NT2/D1 (cell line): ENCODE data around the gene BACH1.
"Not testable (repeated sequence)": the region's sequence is repeated elsewhere in the genome, so short reads cannot be mapped to it uniquely, and the experiment has no call there.

ENCODE experiments used
- DNase-seq: peaks from one replicate; pipeline ENCODE4 v3.0.0-alpha.2; 2011; ENCODE audit warnings: low read depth, low spot score
- H3K27me3 ChIP-seq: 2 replicates; pipeline ENCODE4 v1.6.0; 2011; ENCODE audit warnings: mild to moderate bottlenecking; ENCODE audit not compliant: insufficient read length, insufficient read depth
- H3K36me3 ChIP-seq: 2 replicates; pipeline ENCODE4 v1.6.1; 2011; ENCODE audit warnings: mild to moderate bottlenecking, low read length, mixed read lengths; ENCODE audit not compliant: insufficient read depth, insufficient read length
- H3K4me1 ChIP-seq: 2 replicates; pipeline ENCODE4 v1.5.1; 2011; ENCODE audit not compliant: insufficient read depth, insufficient read length
- H3K4me3 ChIP-seq: 2 replicates; pipeline ENCODE4 v1.5.1; 2011; ENCODE audit warnings: low read depth; ENCODE audit not compliant: insufficient read length
- H3K9ac ChIP-seq: 2 replicates; pipeline ENCODE4 v1.6.0; 2011; ENCODE audit warnings: low read depth; ENCODE audit not compliant: insufficient read length
- H3K9me3 ChIP-seq: 2 replicates; pipeline ENCODE4 v1.5.1; 2011; ENCODE audit warnings: mild to moderate bottlenecking, low read length; ENCODE audit not compliant: insufficient read depth
- SUZ12 ChIP-seq: IDR thresholded peaks from 2 replicates; pipeline ENCODE4 v1.6.1; 2011; ENCODE audit not compliant: insufficient read length, insufficient read depth; ENCODE audit errors: extremely low read depth
- YY1 ChIP-seq: IDR thresholded peaks from 2 replicates; pipeline ENCODE4 v1.6.1; 2011; ENCODE audit not compliant: insufficient read length, insufficient read depth
- ZNF274 ChIP-seq: IDR thresholded peaks from 2 replicates; pipeline ENCODE4 v1.6.1; 2011; ENCODE audit warnings: mild to moderate bottlenecking, low read depth, low read length

The BACH1 gene

GRCh38 chr21:29349702-29350101 is 51.0 kb downstream of the BACH1 start:
- peaks cover 2% of the 10 kb centered on the region for H3K4me1 ChIP-seq
- no peak for TF ChIP-seq ZNF274
- no peak for TF ChIP-seq YY1
- no peak for TF ChIP-seq SUZ12
- peaks cover 16% of the 10 kb centered on the region for H3K9me3 ChIP-seq
- no peak overlapping the region for H3K9ac ChIP-seq
- H3K27me3 ChIP-seq, result no peaks in the 10 kb centered on the region
- no peak for DNase-seq
- no peak overlapping the region for H3K4me3 ChIP-seq
- peaks cover 46% of the 10 kb centered on the region for H3K36me3 ChIP-seq

DNA sequence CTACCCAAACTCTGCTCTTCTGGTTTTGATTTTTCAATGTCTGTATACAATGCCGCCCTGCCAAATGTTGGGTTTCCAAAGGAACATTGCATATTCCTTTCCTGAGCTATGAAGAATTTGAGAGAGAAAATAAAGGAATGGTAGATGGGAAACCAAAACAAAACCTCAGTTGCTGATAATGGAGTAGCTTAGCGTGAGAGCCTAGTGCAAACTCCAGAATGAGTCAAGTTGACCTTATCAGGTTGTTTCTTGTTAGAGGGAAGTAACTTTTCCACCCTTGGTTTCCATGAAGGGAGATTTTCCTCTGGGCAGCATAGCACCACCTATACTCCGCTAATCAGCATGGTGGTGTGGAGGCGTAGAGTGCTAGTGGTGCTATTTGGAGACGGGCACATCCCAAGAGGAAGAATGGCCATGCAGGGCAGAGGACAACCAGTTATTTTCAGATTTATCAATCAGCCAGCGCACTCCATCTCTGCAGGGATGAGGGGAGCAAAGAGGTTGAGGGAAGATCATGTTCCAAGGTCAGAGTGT is 51.6 kb downstream of the BACH1 start:
- Histone ChIP-seq H3K4me3 (no peak overlapping the region), H3K9ac (no peak overlapping the region), H3K9me3 (peaks cover 22% of the 10 kb centered on the region), H3K27me3 (no peaks in the 10 kb centered on the region), H3K4me1 (peaks cover 2% of the 10 kb centered on the region), H3K36me3 (peaks cover 46% of the 10 kb centered on the region)
- DNase-seq, result no peak
- TF ChIP-seq ZNF274, result no peak
- no peak for TF ChIP-seq YY1
- TF ChIP-seq SUZ12, result no peak

DNA sequence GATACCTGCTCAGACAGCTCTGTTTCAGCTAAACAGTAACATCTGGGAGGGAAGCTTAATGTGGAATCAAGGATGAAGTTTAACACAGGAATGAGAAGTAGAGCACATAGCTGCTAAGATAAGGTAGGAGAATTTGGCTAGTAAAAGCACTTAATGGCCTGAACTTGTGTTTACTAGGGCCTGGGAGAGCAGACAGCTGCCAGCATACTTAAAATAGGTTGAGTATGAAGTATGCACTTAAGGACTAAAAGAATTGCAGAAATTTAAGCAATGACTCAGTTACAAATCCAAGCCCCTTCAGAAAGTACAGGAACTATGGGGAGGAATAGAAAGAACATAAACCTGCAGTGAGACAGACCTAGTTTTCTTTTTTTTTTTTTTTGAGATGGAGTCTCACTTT is 53.0 kb downstream of the BACH1 start:
- no peak for TF ChIP-seq ZNF274
- TF ChIP-seq YY1, result no peak
- TF ChIP-seq SUZ12, result no peak
- Histone ChIP-seq H3K4me3 (no peak overlapping the region), H3K36me3 (peaks cover 41% of the 10 kb centered on the region), H3K4me1 (peaks cover 2% of the 10 kb centered on the region), H3K9ac (no peak overlapping the region), H3K9me3 (peaks cover 26% of the 10 kb centered on the region), H3K27me3 (no peaks in the 10 kb centered on the region)
- no peak for DNase-seq

- not testable (repeated sequence) for DNase-seq
Observed at GRCh38 chr21:29355043-29355710, 56.5 kb downstream of the BACH1 start.

GRCh38 chr21:29356291-29356690 is 57.6 kb downstream of the BACH1 start:
- H3K9ac ChIP-seq, H3K27me3 ChIP-seq, DNase-seq, H3K4me3 ChIP-seq, H3K4me1 ChIP-seq: not testable (repeated sequence)
- H3K36me3 ChIP-seq, result peaks cover 26% of the 10 kb centered on the region
- H3K9me3 ChIP-seq, result peaks cover 26% of the 10 kb centered on the region

More at GRCh38 chr21:29355043-29355710, 56.5 kb downstream of the BACH1 start:
- not testable (repeated sequence) for H3K27me3 ChIP-seq, H3K4me3 ChIP-seq, H3K4me1 ChIP-seq, H3K9ac ChIP-seq
- peaks cover 28% of the 10 kb centered on the region for H3K36me3 ChIP-seq
- peaks cover 26% of the 10 kb centered on the region for H3K9me3 ChIP-seq

- Histone ChIP-seq H3K9me3 (peaks cover 26% of the 10 kb centered on the region), H3K36me3 (peaks cover 22% of the 10 kb centered on the region)
- not testable (repeated sequence) for DNase-seq, H3K4me1 ChIP-seq, H3K9ac ChIP-seq, H3K27me3 ChIP-seq, H3K4me3 ChIP-seq
Observed at GRCh38 chr21:29356810-29357209, 58.1 kb downstream of the BACH1 start.

DNA sequence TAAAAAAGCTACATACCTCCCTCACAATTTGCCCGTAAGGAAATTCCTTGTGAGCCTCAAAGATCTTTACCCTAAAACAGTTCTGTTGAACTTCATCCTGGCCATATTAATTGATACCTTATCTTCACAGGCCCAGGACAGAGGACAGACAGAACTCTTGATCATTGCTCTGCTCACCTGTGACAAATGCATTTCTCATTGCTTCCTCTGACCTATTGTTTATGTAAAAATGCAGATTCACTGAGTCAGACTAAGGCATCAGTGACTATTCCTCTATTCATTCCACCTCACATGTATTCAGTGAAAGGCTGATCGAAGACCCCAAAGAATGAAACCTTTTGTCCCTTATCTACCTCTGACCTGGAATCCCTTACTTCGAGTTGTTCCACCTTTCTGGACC is 61.0 kb downstream of the BACH1 start:
- no peak for TF ChIP-seq ZNF274
- no peak for TF ChIP-seq YY1
- no peak for TF ChIP-seq SUZ12
- peaks cover 17% of the 10 kb centered on the region for H3K36me3 ChIP-seq
- H3K4me3 ChIP-seq, result no peak overlapping the region
- H3K27me3 ChIP-seq, result no peaks in the 10 kb centered on the region
- H3K9me3 ChIP-seq, result peaks cover 10% of the 10 kb centered on the region
- H3K4me1 ChIP-seq, result no peaks in the 10 kb centered on the region
- no peak overlapping the region for H3K9ac ChIP-seq
- DNase-seq, result no peak
